A673 (cell line): ENCODE measurements around the gene CARMIL1.

Experiments used
- EZH2 ChIP-seq: fragments of 200-600 bp; sonication (generic); IDR thresholded peaks from 2 replicates; pipeline ENCODE4 v1.6.1; 2017; ENCODE audit warnings: borderline replicate concordance, low read depth, mild to moderate bottlenecking, mixed read lengths, antibody characterized with exemption, low read length; ENCODE audit not compliant: poor library complexity, severe bottlenecking
- TF ChIP-seq, protein P1 (sequence below): fragments of 300-800, 200-600 bp; sonication (generic); conservative IDR thresholded peaks from 2 replicates; pipeline ENCODE4 v1.5.1; 2017; ENCODE audit warnings: low read depth, mild to moderate bottlenecking, antibody characterized with exemption, low read length, moderate library complexity, mixed read lengths

DNA sequence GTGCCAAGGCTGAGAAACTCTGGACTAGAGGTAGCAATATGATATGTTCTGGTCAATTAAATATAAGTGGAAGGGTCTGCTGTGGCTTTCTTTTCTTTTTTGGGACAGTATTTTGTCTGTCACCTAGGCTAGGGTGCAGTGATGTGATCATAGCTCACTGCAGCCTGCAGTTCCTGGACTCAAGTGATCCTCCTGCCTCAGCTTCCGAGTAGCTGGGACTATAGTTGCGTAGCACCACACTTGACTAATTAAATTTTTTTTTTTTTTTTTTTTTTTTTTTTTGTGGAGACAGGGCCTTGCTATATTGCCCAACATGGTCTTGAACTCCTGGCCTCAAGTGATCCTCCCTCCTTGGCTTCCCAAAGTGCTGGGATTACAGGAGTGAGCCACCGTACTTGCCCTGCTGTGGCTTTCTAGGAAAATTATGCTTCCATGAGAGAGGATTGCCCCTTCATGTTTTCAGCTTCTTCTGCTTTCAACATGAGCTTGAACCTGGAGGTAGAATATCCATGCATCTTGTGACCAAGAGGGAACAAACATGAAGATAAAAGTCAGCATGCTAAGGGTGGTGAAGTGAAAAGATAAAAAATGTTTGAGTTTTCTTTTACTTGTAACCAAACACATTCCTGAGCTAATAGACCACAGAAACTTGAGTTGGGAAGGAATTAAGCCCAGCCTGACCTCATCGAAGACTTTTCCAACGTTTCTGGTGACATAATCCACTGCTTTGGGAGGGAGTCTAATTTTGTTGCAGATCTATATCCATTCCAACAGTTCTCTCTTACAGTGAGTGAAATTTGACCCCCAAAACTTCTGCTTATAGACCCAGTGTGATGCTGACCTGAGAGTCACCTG, 75.1 kb downstream of the CARMIL1 start:
- TF ChIP-seq, protein P1, sequence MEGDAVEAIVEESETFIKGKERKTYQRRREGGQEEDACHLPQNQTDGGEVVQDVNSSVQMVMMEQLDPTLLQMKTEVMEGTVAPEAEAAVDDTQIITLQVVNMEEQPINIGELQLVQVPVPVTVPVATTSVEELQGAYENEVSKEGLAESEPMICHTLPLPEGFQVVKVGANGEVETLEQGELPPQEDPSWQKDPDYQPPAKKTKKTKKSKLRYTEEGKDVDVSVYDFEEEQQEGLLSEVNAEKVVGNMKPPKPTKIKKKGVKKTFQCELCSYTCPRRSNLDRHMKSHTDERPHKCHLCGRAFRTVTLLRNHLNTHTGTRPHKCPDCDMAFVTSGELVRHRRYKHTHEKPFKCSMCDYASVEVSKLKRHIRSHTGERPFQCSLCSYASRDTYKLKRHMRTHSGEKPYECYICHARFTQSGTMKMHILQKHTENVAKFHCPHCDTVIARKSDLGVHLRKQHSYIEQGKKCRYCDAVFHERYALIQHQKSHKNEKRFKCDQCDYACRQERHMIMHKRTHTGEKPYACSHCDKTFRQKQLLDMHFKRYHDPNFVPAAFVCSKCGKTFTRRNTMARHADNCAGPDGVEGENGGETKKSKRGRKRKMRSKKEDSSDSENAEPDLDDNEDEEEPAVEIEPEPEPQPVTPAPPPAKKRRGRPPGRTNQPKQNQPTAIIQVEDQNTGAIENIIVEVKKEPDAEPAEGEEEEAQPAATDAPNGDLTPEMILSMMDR = no peak
- no peak for TF ChIP-seq EZH2
